Right cardiac atrium (tissue), 5 donors: Measurements from ENCODE around the gene HAUS2. TPM values are rescaled to one million over a fixed set of nuclear protein-coding genes. Genes with fewer than 3 reads are reported as not detected.
"Not testable (repeated sequence)": the region's sequence is repeated elsewhere in the genome, so short reads cannot be mapped to it uniquely, and the experiment has no call there.

Source experiments
- ATAC-seq, 2 donors: fragments of 200-7000 bp; cut with Tn5 transposase; one replicate each; pipeline versions ENCODE4 v1.8.0 to v1.9.1; 2020; ENCODE audit warnings: moderate library complexity in 2 of 2, mild to moderate bottlenecking in 1 of 2
- DNase-seq, 3 donors: peaks; one replicate each; pipeline ENCODE4 v3.0.0-alpha.2; 2020
- H3K27ac ChIP-seq: one replicate; pipeline ENCODE4 v1.5.1; 2013; ENCODE audit warnings: mild to moderate bottlenecking, low read length, control low read depth, moderate library complexity
- H3K27me3 ChIP-seq: one replicate; pipeline ENCODE4 v1.6.1; 2013; ENCODE audit not compliant: control insufficient read depth, insufficient read depth
- H3K4me1 ChIP-seq: one replicate; pipeline ENCODE4 v1.6.1; 2013; ENCODE audit warnings: low read length; ENCODE audit not compliant: control insufficient read depth, insufficient read depth
- H3K4me3 ChIP-seq: one replicate; pipeline ENCODE4 v1.5.1; 2013; ENCODE audit warnings: low read length, control low read depth
- H3K9me3 ChIP-seq: one replicate; pipeline ENCODE4 v1.6.1; 2013; ENCODE audit warnings: low read length; ENCODE audit not compliant: control insufficient read depth
- WGBS: extraction: QIAGEN DNeasy Blood & Tissue Kit; methylation state at CpG from one replicate; pipeline ENCODE4 v1.1.7; 2013; 5-methylcytosine and 5-hydroxymethylcytosine counted together
- intact Hi-C, 4 donors: fragments of 100-400 bp; cut with DNase I; formaldehyde crosslinking; loops; one replicate each; pipeline versions ENCODE4 v1.11.0 to v1.14.0; 2022 to 2023
- polyA plus RNA-seq: library from polyadenylated mRNA; stranded (reverse); fragments of 200-250 nt; gene quantifications from one replicate; pipeline ENCODE4 v1.2.3, GENCODE V29; 2013
- total RNA-seq, 4 donors: library from RNA; stranded (reverse); fragmentation: NEBNext Ultra II Directional; extraction: Animal tissue kit (Norgen Biotek cat#: 25700); gene quantifications; one replicate each; pipeline ENCODE4 v1.2.1, GENCODE V29; 2021
- donor health status: healthy with polysubstance abuse.
- donor health status: DM: no; HTN: yes; CAD: no.
- donor health status: DM: no; HTN: no; CAD: no.
- donor health status: DM: no; HTN: yes; CAD: no; lungs with severe emphysema.
- donor health status: DM: yes; HTN: yes; CAD: no.

HAUS2 gene
- total and polyA plus RNA-seq, 5 donors, result 10.0 to 15.2 (median 12.4) TPM

GRCh38 chr15:42528970-42529369 lies 19.7 kb upstream of the HAUS2 start:
- intact Hi-C loops, result no loop called here
- no peaks in the 10 kb centered on the region for H3K4me1 ChIP-seq
- ATAC-seq, result no peak
- DNase-seq, result no peak
- H3K27ac ChIP-seq, result no peak overlapping the region
- no peaks in the 10 kb centered on the region for H3K9me3 ChIP-seq
- 95% methylated on average over 3 of the region's 3 CpGs for WGBS
- no peak overlapping the region for H3K4me3 ChIP-seq
- no peaks in the 10 kb centered on the region for H3K27me3 ChIP-seq

GRCh38 chr15:42533246-42533645 lies 15.4 kb upstream of the HAUS2 start:
- intact Hi-C loops, result no loop called here
- no peak overlapping the region for H3K4me3 ChIP-seq
- DNase-seq, result no peak
- no peaks in the 10 kb centered on the region for H3K27me3 ChIP-seq
- no peak for ATAC-seq
- no peaks in the 10 kb centered on the region for H3K4me1 ChIP-seq
- WGBS, result 96% methylated on average over 1 of the region's 1 CpG
- H3K9me3 ChIP-seq, result no peaks in the 10 kb centered on the region
- H3K27ac ChIP-seq, result no peak overlapping the region

- Histone ChIP-seq H3K27ac (no peak overlapping the region), H3K4me1 (no peaks in the 10 kb centered on the region), H3K27me3 (no peaks in the 10 kb centered on the region), H3K4me3 (no peak overlapping the region), H3K9me3 (no peaks in the 10 kb centered on the region)
- intact Hi-C loops, result loop anchor here in 1 of 4 donors (5.0 kb wide), 1 partner anchor 107 kb away; no protein-coding TSS in a partner anchor
- WGBS, result 81% methylated on average over 4 of the region's 4 CpGs
- ATAC-seq (no peak), DNase-seq (no peak)
Observed at GRCh38 chr15:42544853-42545629, 3.6 kb upstream of the HAUS2 start.

- DNase-seq, result no peak
- ATAC-seq, result peak in 1 of 2 donors; percentile 17
- Histone ChIP-seq H3K4me1 (no peaks in the 10 kb centered on the region), H3K27me3 (no peaks in the 10 kb centered on the region), H3K9me3 (no peaks in the 10 kb centered on the region), H3K27ac (peak overlapping the region; percentile 79), H3K4me3 (peak overlapping the region; percentile 87)
- WGBS, result 2% methylated on average over 9 of the region's 9 CpGs
- intact Hi-C loops, result loop anchor here in 1 of 4 donors (5.0 kb wide), 1 partner anchor 104 kb away; no protein-coding TSS in a partner anchor
Observed at GRCh38 chr15:42547918-42548248, 755 bp upstream of the HAUS2 start.

GRCh38 chr15:42549032-42549491 lies 424 bp downstream of the HAUS2 start:
- ATAC-seq (peak; percentile 48 to 65), DNase-seq (no peak)
- no peaks in the 10 kb centered on the region for H3K4me1 ChIP-seq
- no peaks in the 10 kb centered on the region for H3K27me3 ChIP-seq
- peak overlapping the region; percentile 79 for H3K27ac ChIP-seq
- intact Hi-C loops, result loop anchor here in 1 of 4 donors (5.0 kb wide), 1 partner anchor 103 kb away; no protein-coding TSS in a partner anchor
- H3K4me3 ChIP-seq, result peak overlapping the region; percentile 87
- WGBS, result under 1% methylated on average over 15 of the region's 15 CpGs
- H3K9me3 ChIP-seq, result no peaks in the 10 kb centered on the region

- Histone ChIP-seq H3K27ac (no peak overlapping the region), H3K4me1 (no peaks in the 10 kb centered on the region), H3K9me3 (no peaks in the 10 kb centered on the region), H3K27me3 (no peaks in the 10 kb centered on the region), H3K4me3 (peak overlapping the region; percentile 87)
- DNase-seq (no peak), ATAC-seq (no peak)
- 67% methylated on average over 12 of the region's 12 CpGs for WGBS
- intact Hi-C loops, result loop anchor here in 2 of 4 donors (5.0 to 10.0 kb wide), 2 partner anchors 95 to 102 kb away; no protein-coding TSS in a partner anchor
Observed at GRCh38 chr15:42549741-42550392, 1.2 kb downstream of the HAUS2 start.

GRCh38 chr15:42553554-42553953 lies 4.9 kb downstream of the HAUS2 start:
- no peak overlapping the region for H3K4me3 ChIP-seq
- no peak overlapping the region for H3K27ac ChIP-seq
- no peaks in the 10 kb centered on the region for H3K4me1 ChIP-seq
- H3K27me3 ChIP-seq, result no peaks in the 10 kb centered on the region
- DNase-seq (no peak), ATAC-seq (no peak)
- intact Hi-C loops, result loop anchor here in 1 of 4 donors (10.0 kb wide), 1 partner anchor 91 kb away; no protein-coding TSS in a partner anchor
- 94% methylated on average over 1 of the region's 1 CpG for WGBS
- H3K9me3 ChIP-seq, result no peaks in the 10 kb centered on the region

- DNase-seq, result not testable (repeated sequence)
- WGBS, result 95% methylated on average over 11 of the region's 12 CpGs
- intact Hi-C loops, result loop anchor here in 1 of 4 donors (10.0 kb wide), 1 partner anchor 88 kb away; no protein-coding TSS in a partner anchor
Observed at GRCh38 chr15:42556550-42557207, 8.0 kb downstream of the HAUS2 start.

GRCh38 chr15:42558739-42559138 lies 10.1 kb downstream of the HAUS2 start:
- H3K4me3 ChIP-seq, result no peak overlapping the region
- no peaks in the 10 kb centered on the region for H3K9me3 ChIP-seq
- H3K4me1 ChIP-seq, result no peaks in the 10 kb centered on the region
- DNase-seq (no peak), ATAC-seq (no peak)
- intact Hi-C loops, result loop anchor here in 1 of 4 donors (10.0 kb wide), 1 partner anchor 86 kb away; no protein-coding TSS in a partner anchor
- WGBS, result 97% methylated on average over 3 of the region's 3 CpGs
- no peaks in the 10 kb centered on the region for H3K27me3 ChIP-seq
- H3K27ac ChIP-seq, result no peak overlapping the region

More at GRCh38 chr15:42556550-42557207, 8.0 kb downstream of the HAUS2 start:
- not testable (repeated sequence) for H3K27ac ChIP-seq, H3K4me3 ChIP-seq, H3K9me3 ChIP-seq, H3K4me1 ChIP-seq, H3K27me3 ChIP-seq
- peak; percentile 38 to 48 for ATAC-seq

- Histone ChIP-seq H3K27ac (peak within 1 kb of the TSS; percentile 85), H3K4me1 (peaks cover 3% of the 10 kb centered on the region), H3K9me3 (no peaks in the 10 kb centered on the region), H3K4me3 (peak within 1 kb of the TSS; percentile 77), H3K27me3 (no peaks in the 10 kb centered on the region)
- ATAC-seq (peak; percentile 98), DNase-seq (peak; percentile 99 to 100 (median 100))
- intact Hi-C loops, result no loop called here
- WGBS, result under 1% methylated on average over 95 of the region's 95 CpGs
Observed at GRCh38 chr15:42575188-42576039, 26.8 kb downstream of the HAUS2 start, which contains the start of gene STARD9. Gene STARD9, plus strand, starts transcription at chr15:42575606. Its CDS starts 110 bp downstream, at chr15:42575716.
